ENCODE data around the gene GPR39.

GPR39 gene

GRCh38 chr2:132415256-132415914 is 1.2 kb upstream of the GPR39 start:
- no peak for FAIRE-seq

DNA sequence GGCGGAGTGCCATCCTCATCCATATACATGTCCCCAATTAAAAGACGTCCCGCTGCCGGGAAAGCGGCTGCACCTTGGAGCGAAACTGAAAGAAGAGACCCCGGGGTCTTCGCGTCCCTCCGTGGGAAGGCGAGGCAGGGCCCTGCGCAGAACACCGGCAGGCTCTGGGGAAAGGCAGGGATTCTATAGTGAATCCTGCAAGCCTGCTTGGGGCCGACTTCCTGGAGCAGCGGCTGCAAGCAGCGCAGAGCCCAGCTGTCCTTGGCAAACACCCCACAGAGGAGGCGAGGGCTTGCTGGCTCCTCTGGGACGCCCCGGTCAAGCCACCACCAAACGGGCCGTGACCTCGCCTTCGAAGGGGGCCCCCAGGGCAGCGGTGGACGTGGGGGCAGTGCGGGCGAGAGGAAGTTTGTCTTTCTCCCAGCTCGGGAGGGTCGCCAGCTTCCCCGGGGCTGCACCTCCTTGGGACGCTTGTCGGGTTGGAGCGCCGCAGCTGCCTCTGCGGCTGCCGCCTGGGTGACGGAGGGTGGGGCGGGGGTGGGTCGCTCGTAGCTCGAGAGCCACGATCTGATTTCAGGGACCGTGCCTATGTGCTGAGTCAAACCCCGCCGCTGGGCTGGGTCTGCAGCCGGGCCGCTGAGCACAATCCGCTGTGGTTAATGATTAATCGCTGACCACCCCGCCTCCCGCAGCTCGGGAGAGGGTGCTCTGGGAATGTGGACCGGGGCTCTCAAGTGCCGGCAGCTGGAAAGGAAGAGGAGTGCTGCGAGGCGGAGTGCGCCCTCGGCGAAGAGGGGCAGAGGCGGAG is 486 bp upstream of the GPR39 start:
- no peak for FAIRE-seq

DNA sequence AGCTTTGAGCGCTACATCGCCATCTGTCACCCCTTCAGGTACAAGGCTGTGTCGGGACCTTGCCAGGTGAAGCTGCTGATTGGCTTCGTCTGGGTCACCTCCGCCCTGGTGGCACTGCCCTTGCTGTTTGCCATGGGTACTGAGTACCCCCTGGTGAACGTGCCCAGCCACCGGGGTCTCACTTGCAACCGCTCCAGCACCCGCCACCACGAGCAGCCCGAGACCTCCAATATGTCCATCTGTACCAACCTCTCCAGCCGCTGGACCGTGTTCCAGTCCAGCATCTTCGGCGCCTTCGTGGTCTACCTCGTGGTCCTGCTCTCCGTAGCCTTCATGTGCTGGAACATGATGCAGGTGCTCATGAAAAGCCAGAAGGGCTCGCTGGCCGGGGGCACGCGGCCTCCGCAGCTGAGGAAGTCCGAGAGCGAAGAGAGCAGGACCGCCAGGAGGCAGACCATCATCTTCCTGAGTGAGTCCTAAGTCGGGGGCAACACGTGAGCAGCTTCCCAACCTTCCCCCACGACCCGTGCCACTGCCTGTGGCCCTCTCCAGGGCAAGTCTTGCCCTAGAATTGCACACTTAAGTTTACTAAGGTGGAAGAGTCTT is 928 bp downstream of the GPR39 start:
- no peak for FAIRE-seq

GRCh38 chr2:132419235-132419634 is 2.6 kb downstream of the GPR39 start:
- FAIRE-seq, result no peak

GRCh38 chr2:132419941-132420340 is 3.3 kb downstream of the GPR39 start:
- FAIRE-seq, result no peak

GRCh38 chr2:132420816-132421805 is 4.5 kb downstream of the GPR39 start:
- FAIRE-seq, result no peak

GRCh38 chr2:132422736-132423135 is 6.1 kb downstream of the GPR39 start:
- no peak for FAIRE-seq

GRCh38 chr2:132424526-132425121 is 8.0 kb downstream of the GPR39 start:
- no peak for FAIRE-seq

DNA sequence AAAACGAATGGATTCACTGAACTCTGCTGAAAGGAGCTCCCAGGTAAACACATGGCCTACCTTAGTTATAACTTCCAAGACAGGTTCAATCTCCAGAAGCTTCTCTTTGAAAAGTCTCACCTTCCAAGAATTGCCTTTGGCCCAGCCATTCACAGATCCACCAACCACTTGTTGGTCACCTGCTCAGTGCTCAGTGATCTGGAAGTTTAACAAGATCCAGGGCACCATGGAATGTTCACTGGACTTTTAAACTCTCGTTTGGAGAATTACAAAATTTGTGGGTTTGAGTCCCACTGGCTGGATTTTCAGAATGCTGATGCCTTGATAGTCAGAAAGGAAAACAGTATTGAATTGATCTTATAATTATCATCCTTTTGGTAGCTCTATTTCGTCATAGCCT is 9.4 kb downstream of the GPR39 start:
- no peak for FAIRE-seq

DNA sequence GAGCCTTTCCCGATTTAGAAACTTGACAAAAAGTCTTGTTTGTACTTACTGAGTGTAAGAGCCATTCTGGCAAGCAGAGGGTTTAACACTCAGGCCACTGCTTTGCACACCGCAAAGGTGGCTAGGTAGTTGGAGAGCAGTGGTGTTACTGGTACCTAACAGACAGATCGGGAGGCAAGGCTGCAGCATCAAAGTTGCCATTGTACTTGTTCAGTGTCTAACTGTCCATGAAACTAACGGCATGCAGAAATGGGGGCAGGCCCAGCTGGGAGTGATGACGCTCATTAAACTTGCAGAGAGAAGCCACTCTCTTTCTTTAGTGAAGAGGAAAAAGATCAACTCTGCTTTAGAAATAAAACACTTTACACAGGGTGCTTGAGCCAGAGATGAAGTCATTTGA is 10.1 kb downstream of the GPR39 start:
- no peak for FAIRE-seq

GRCh38 chr2:132429351-132429750 is 12.7 kb downstream of the GPR39 start:
- no peak for FAIRE-seq

GRCh38 chr2:132429941-132430573 is 13.5 kb downstream of the GPR39 start:
- no peak for FAIRE-seq

DNA sequence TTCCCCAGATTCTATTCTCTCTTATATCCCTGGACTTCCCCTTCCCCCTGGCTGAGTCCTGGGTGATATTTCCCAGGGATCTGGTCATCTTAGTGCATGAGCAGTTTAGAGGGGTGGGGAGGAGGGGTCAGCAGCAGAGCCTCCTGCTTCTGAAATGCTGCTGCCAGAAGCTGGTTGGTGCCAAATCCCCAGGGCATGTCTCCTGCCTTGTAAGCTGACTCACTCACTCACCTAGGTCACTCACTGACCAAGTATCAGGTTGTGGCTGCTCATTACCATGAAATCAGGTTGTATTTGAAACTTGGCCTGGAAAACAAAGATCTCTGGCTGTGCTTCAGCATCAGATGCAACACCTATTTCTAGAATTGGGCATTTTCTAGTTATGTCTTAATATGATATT is 14.3 kb downstream of the GPR39 start:
- no peak for FAIRE-seq

- FAIRE-seq, result no peak
These were observed 21.5 kb downstream of the GPR39 start for GRCh38 chr2:132437852-132438669.

GRCh38 chr2:132438691-132439090 is 22.1 kb downstream of the GPR39 start:
- FAIRE-seq, result no peak

DNA sequence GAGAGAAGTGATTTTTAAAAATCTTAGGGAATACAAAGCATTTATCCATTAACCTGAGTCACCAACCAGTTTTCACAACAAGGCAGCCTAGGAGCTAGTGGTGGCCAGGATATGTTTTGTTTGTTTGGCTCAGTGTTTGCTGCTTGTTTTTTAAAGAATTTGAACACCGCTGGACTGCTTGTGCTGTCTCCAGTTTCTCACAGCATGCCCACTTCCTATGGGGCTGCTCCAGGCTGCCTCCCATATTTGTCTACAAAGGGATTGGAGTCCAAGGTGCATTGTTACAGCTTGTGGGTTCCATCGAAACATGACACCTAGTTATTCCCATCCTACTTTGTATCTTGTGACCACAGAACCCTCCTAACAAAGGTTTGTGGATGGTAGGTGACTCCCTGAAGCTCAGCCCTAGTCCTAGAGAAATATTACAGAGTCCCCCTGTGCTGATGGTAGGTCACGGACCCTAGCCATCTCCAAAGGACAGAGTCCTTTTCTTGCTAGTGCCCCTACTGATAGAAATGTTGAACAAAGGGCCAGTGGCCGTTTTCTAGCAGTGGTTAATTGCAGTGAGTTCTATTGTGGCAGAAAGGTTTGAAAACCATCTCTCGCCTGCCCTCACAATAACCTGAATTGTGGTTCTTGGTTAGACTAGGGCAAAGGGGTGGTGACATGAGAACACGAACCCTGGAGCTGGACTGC is 23.2 kb downstream of the GPR39 start:
- no peak for FAIRE-seq

GRCh38 chr2:132441051-132441450 is 24.4 kb downstream of the GPR39 start:
- FAIRE-seq, result no peak

DNA sequence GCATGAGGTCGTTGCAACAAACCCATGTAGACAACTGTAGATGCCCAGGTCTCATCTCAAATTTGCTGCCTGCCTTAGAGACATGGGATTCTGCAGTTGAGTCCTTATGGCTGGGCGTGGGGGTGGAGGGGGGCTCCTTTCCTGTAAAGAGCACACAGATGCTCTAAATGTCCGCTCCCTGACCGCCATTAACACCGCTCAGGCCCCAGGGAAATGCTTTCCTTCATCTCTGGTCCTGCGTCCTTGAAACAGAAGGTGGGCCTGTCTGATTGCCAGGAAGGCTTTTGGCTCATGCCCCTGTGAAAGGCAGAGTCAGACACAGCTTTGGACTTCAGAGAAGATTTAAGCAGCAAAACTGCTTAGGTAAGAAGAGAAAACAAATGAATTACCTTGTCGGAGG is 25.7 kb downstream of the GPR39 start:
- FAIRE-seq, result no peak

DNA sequence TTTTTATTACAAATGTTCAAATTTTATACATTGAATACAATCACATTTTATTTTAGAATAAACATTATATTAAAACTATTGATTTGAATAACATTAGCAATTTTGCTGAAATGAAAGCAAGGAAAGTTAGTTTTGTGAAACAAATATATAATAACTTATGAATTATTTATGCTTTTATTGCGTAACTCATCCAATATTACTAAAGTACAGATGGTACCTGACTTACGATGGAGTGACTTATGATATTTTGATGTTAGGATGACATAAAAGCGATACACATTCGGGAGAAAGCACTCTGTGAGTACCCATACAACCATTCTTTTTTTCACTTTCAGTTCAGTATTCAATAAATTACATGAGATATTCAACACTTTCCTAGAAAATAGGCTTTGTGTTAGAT is 26.5 kb downstream of the GPR39 start:
- peak; percentile 55 for FAIRE-seq

GRCh38 chr2:132446444-132446843 is 29.8 kb downstream of the GPR39 start:
- no peak for FAIRE-seq
